ENCODE results near the gene UQCR11. TPM values are rescaled to one million over a fixed set of nuclear protein-coding genes. Genes with fewer than 3 reads are reported as not detected.

UQCR11 gene
- total RNA-seq, 1 donor from 2014 or later: 203 TPM

DNA sequence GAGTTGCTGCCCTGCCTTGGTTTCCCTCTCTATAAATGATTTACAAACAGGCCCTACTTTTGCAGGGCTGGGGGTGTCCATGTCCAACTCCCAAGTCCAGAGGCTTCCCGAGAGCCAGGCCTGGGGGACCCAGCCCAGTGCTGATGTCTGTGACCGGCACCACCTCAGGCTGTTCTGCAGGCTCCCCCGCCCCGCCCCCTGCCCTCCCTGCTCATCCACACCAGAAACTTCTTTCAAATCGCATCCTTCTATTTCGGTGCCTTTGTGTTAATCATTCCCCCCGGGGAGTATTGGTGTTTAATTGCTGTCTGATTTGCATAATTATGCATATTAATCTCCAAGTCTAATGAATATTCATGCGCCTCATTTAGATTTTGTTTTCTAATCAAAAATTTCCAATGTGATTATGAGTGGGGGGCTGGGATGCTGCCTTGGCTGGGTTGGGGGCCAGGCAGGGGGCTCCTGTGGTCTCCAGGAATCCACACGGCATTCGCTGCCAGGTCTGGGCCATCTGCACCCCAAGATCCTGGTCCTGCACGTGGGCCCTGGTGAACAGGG, 28.1 kb upstream of the UQCR11 start:
- no peak overlapping the region for H3K27ac Mint-ChIP-seq (ENCODE audit: unreplicated experiment)
- DNase-seq (ENCODE audit: extremely low spot score, unreplicated experiment): no peak
- no peaks in the 10 kb centered on the region for H3K27me3 Mint-ChIP-seq (ENCODE audit: unreplicated experiment)
- no peak overlapping the region for H3K4me3 Mint-ChIP-seq (ENCODE audit: unreplicated experiment)
- TF ChIP-seq, protein P1, sequence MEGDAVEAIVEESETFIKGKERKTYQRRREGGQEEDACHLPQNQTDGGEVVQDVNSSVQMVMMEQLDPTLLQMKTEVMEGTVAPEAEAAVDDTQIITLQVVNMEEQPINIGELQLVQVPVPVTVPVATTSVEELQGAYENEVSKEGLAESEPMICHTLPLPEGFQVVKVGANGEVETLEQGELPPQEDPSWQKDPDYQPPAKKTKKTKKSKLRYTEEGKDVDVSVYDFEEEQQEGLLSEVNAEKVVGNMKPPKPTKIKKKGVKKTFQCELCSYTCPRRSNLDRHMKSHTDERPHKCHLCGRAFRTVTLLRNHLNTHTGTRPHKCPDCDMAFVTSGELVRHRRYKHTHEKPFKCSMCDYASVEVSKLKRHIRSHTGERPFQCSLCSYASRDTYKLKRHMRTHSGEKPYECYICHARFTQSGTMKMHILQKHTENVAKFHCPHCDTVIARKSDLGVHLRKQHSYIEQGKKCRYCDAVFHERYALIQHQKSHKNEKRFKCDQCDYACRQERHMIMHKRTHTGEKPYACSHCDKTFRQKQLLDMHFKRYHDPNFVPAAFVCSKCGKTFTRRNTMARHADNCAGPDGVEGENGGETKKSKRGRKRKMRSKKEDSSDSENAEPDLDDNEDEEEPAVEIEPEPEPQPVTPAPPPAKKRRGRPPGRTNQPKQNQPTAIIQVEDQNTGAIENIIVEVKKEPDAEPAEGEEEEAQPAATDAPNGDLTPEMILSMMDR (IDR thresholded peaks at IDR 0.05): no peak
- peaks cover 15% of the 10 kb centered on the region for H3K36me3 Mint-ChIP-seq (ENCODE audit: unreplicated experiment)
- H3K9me3 Mint-ChIP-seq (ENCODE audit: unreplicated experiment): no peaks in the 10 kb centered on the region
- no peaks in the 10 kb centered on the region for H3K4me1 Mint-ChIP-seq (ENCODE audit: unreplicated experiment)

DNA sequence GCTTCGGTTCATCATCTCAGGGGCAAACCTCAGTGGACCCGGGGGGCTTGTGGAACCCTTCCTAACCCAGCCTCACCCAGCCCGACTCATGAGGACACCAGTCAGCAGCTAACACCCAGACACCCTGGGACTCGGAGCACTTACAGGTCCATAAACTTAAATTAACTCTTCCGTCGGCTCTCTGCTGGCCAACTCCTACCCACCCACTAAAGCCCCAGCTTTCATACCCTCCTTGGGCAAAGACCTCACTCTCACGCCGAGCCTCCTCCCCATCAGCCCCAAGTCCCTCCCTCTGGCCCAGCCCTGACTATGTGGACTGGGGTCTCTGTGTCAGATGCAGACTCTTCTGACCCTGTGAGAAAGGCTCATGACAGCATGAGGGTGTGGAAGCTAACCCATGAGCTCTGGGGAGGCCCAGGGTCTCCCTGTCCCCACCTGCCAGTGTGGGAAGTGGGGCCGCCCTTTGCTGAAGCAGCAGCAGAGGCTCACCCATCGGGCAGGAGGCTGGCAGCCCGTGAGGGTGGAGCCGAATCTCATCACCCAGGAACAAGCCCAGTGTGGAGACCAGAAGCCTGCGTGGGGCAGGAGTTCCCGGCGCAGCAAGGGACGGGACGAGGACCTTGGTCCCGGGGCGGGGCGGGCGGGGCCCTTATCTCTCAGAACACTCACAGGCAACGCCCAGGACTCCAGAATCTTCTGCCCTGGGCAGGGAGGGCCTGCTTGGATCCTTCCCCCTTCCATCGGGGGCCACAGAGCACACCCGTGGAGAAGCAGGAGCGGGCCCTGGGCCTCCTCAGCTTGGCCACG, 27.4 kb upstream of the UQCR11 start:
- TF ChIP-seq, protein P1 (IDR thresholded peaks at IDR 0.05): no peak
- H3K27ac Mint-ChIP-seq (ENCODE audit: unreplicated experiment): no peak overlapping the region
- H3K4me3 Mint-ChIP-seq (ENCODE audit: unreplicated experiment): no peak overlapping the region
- H3K4me1 Mint-ChIP-seq (ENCODE audit: unreplicated experiment): no peaks in the 10 kb centered on the region
- DNase-seq (ENCODE audit: extremely low spot score, unreplicated experiment): no peak
- peaks cover 13% of the 10 kb centered on the region for H3K36me3 Mint-ChIP-seq (ENCODE audit: unreplicated experiment)
- H3K9me3 Mint-ChIP-seq (ENCODE audit: unreplicated experiment): no peaks in the 10 kb centered on the region
- H3K27me3 Mint-ChIP-seq (ENCODE audit: unreplicated experiment): no peaks in the 10 kb centered on the region

DNA sequence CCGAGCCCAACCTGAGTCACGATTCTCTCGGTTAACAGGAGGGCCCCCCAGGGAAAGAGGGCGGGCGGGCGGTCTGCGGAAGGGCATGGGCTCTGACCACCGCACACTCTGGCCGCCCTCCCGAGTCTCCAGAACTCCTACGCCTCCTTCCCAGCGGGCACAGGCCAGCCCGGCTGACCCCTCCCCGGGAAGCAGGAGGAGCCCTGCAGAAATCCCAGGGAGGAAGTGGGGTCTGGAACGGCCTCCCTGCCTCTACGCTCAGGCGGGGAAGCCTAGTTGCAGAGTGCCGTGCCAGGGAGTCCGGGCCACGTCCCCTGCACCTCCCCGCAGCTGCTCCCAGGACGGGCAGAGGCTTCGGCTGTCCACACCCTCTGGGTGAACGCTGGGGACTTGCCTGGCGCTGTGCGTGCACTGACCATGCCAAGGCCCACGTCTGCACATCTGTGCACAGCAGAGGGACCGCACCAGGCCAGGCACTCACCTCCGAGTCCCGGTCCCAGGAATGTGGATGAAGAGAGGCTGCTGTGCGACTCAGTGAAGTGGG, 26.4 kb upstream of the UQCR11 start:
- Mint-ChIP-seq H3K36me3 (ENCODE audit: unreplicated experiment) (peaks cover 13% of the 10 kb centered on the region), H3K9me3 (ENCODE audit: unreplicated experiment) (no peaks in the 10 kb centered on the region), H3K27ac (ENCODE audit: unreplicated experiment) (no peak overlapping the region), H3K4me3 (ENCODE audit: unreplicated experiment) (no peak overlapping the region), H3K4me1 (ENCODE audit: unreplicated experiment) (no peaks in the 10 kb centered on the region), H3K27me3 (ENCODE audit: unreplicated experiment) (no peaks in the 10 kb centered on the region)
- DNase-seq (ENCODE audit: extremely low spot score, unreplicated experiment): no peak
- TF ChIP-seq, protein P1 (IDR thresholded peaks at IDR 0.05): no peak

DNA sequence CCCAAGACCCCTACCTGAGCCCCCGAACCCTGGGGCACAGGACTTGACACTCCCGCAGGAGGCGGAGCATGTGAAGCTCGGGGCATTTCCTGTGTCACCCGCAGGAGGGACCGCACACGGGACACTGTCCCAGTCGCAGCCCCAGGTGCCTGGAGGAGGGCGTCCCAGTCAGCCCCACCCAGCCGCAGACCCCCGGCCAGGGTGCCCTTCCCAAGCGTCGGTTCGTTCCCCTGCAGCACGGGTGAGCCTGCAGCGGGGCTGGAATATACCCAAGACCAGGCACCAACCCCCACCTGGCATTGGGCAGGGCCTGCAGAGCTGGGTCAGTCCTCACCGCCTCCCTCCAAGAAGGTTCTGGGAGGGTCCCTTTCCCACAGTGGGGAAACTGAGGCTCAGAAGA, 25.5 kb upstream of the UQCR11 start:
- no peak for DNase-seq (ENCODE audit: extremely low spot score, unreplicated experiment)
- Mint-ChIP-seq H3K4me3 (ENCODE audit: unreplicated experiment) (no peak overlapping the region), H3K27ac (ENCODE audit: unreplicated experiment) (no peak overlapping the region), H3K9me3 (ENCODE audit: unreplicated experiment) (no peaks in the 10 kb centered on the region), H3K27me3 (ENCODE audit: unreplicated experiment) (no peaks in the 10 kb centered on the region), H3K4me1 (ENCODE audit: unreplicated experiment) (no peaks in the 10 kb centered on the region), H3K36me3 (ENCODE audit: unreplicated experiment) (peaks cover 14% of the 10 kb centered on the region)
- TF ChIP-seq, protein P1 (IDR thresholded peaks at IDR 0.05): no peak

DNA sequence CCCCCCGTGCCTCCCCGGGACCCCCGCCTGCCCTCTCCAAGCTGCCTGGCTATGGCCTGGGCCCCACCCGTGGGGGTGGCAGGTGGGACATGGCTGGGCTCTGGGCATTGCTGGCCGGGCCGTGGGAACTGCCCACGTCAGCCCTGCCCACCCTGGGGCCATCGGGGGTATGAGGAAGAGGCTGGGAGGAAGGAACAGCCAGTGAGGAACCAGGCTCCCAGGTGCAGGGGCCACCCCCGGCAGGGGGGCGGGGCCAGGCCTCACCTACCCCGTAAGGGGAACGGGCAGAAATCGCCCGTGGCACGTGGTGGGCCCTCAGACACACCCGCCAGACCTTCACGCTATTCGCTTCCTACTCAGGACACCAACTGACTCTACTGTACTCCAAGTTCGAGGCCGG, 24.8 kb upstream of the UQCR11 start:
- H3K4me1 Mint-ChIP-seq (ENCODE audit: unreplicated experiment): no peaks in the 10 kb centered on the region
- H3K36me3 Mint-ChIP-seq (ENCODE audit: unreplicated experiment): peaks cover 10% of the 10 kb centered on the region
- no peaks in the 10 kb centered on the region for H3K27me3 Mint-ChIP-seq (ENCODE audit: unreplicated experiment)

More for the DNA sequence above, 24.8 kb upstream of the UQCR11 start:
- no peak overlapping the region for H3K27ac Mint-ChIP-seq (ENCODE audit: unreplicated experiment)
- TF ChIP-seq, protein P1 (IDR thresholded peaks at IDR 0.05): no peak
- H3K9me3 Mint-ChIP-seq (ENCODE audit: unreplicated experiment): no peaks in the 10 kb centered on the region
- no peak overlapping the region for H3K4me3 Mint-ChIP-seq (ENCODE audit: unreplicated experiment)
- DNase-seq (ENCODE audit: extremely low spot score, unreplicated experiment): no peak
